Measurements from ENCODE around the gene F10. TPM values are rescaled to one million over a fixed set of nuclear protein-coding genes. Genes with fewer than 3 reads are reported as not detected.

The F10 gene
- polyA plus RNA-seq, 1 donor from 2014 or later, result not detected

DNA sequence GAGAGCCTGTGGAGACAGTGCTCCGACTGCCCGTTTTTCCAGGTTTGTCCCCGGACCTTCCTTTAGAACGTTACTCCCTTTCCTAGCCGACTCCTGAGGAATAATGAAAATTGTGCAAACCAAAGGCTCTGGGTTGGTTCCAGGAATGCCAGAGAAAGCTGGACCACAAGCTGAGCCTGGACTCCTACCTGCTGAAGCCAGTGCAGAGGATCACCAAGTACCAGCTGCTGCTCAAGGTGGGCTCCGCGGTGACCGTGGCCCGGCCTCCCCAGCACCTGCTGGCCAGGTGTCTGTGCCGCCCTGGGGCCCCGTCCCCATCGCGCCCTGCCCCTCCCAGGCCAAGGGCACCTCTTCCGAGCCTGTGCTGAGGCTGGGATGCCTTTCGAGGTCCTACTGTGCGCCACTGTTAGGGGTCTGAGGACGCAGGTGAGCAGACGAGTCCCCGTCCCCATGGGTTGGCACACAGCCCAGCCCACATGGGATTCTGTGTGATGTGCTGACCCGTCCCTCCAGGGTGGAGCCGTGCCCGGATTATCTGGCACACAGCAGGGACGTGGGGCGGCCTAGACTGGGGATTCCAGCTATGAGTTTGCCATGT, 37.6 kb upstream of the F10 start:
- H2AFZ ChIP-seq (ENCODE audit: low read depth, low read length), result no peak overlapping the region
- H3K36me3 ChIP-seq (ENCODE audit: insufficient read depth, low read length), result no peaks in the 10 kb centered on the region
- no peaks in the 10 kb centered on the region for H3F3A ChIP-seq (ENCODE audit: insufficient read depth, low read length, poor library complexity, severe bottlenecking)
- H3K27me3 ChIP-seq (ENCODE audit: insufficient read depth, low read depth, low read length), result no peaks in the 10 kb centered on the region
- H3K9me2 ChIP-seq (ENCODE audit: insufficient read depth, low read length), result no peaks in the 10 kb centered on the region
- no peak overlapping the region for H3K4me3 ChIP-seq (ENCODE audit: low read length)
- no peak overlapping the region for H3K9ac ChIP-seq (ENCODE audit: low read length)
- no peak for TF ChIP-seq RAD21 (conservative IDR thresholded peaks at IDR 0.05)
- TF ChIP-seq, protein P1, sequence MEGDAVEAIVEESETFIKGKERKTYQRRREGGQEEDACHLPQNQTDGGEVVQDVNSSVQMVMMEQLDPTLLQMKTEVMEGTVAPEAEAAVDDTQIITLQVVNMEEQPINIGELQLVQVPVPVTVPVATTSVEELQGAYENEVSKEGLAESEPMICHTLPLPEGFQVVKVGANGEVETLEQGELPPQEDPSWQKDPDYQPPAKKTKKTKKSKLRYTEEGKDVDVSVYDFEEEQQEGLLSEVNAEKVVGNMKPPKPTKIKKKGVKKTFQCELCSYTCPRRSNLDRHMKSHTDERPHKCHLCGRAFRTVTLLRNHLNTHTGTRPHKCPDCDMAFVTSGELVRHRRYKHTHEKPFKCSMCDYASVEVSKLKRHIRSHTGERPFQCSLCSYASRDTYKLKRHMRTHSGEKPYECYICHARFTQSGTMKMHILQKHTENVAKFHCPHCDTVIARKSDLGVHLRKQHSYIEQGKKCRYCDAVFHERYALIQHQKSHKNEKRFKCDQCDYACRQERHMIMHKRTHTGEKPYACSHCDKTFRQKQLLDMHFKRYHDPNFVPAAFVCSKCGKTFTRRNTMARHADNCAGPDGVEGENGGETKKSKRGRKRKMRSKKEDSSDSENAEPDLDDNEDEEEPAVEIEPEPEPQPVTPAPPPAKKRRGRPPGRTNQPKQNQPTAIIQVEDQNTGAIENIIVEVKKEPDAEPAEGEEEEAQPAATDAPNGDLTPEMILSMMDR (IDR thresholded peaks at IDR 0.05; ENCODE audit: poor library complexity, severe bottlenecking), result no peak
- TF ChIP-seq, protein P2, sequence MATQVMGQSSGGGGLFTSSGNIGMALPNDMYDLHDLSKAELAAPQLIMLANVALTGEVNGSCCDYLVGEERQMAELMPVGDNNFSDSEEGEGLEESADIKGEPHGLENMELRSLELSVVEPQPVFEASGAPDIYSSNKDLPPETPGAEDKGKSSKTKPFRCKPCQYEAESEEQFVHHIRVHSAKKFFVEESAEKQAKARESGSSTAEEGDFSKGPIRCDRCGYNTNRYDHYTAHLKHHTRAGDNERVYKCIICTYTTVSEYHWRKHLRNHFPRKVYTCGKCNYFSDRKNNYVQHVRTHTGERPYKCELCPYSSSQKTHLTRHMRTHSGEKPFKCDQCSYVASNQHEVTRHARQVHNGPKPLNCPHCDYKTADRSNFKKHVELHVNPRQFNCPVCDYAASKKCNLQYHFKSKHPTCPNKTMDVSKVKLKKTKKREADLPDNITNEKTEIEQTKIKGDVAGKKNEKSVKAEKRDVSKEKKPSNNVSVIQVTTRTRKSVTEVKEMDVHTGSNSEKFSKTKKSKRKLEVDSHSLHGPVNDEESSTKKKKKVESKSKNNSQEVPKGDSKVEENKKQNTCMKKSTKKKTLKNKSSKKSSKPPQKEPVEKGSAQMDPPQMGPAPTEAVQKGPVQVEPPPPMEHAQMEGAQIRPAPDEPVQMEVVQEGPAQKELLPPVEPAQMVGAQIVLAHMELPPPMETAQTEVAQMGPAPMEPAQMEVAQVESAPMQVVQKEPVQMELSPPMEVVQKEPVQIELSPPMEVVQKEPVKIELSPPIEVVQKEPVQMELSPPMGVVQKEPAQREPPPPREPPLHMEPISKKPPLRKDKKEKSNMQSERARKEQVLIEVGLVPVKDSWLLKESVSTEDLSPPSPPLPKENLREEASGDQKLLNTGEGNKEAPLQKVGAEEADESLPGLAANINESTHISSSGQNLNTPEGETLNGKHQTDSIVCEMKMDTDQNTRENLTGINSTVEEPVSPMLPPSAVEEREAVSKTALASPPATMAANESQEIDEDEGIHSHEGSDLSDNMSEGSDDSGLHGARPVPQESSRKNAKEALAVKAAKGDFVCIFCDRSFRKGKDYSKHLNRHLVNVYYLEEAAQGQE (IDR thresholded peaks at IDR 0.05; ENCODE audit: borderline replicate concordance), result no peak
- no peak for TF ChIP-seq TAF1 (IDR thresholded peaks at IDR 0.05; ENCODE audit: low read depth)
- TF ChIP-seq POLR2AphosphoS5 (IDR thresholded peaks at IDR 0.05), result no peak
- no peak for TF ChIP-seq EZH2 (IDR thresholded peaks at IDR 0.05; ENCODE audit: borderline replicate concordance, insufficient read depth, low read length, poor library complexity, severe bottlenecking)
- TF ChIP-seq MXI1 (conservative IDR thresholded peaks at IDR 0.05; ENCODE audit: poor library complexity, severe bottlenecking), result no peak
- TF ChIP-seq SMC3 (conservative IDR thresholded peaks at IDR 0.05; ENCODE audit: poor library complexity), result no peak
- TF ChIP-seq EP300 (conservative IDR thresholded peaks at IDR 0.05; ENCODE audit: poor library complexity, severe bottlenecking), result no peak
- H3K79me2 ChIP-seq (replicated peaks; ENCODE audit: insufficient read depth, low read length), result no peaks in the 10 kb centered on the region
- H3K27ac ChIP-seq (ENCODE audit: low read length), result no peak overlapping the region
- no peaks in the 10 kb centered on the region for H4K20me1 ChIP-seq (ENCODE audit: insufficient read depth)
- no peak overlapping the region for H3K4me2 ChIP-seq (ENCODE audit: low read length)
- H3K9me3 ChIP-seq (ENCODE audit: low read length), result no peaks in the 10 kb centered on the region

DNA sequence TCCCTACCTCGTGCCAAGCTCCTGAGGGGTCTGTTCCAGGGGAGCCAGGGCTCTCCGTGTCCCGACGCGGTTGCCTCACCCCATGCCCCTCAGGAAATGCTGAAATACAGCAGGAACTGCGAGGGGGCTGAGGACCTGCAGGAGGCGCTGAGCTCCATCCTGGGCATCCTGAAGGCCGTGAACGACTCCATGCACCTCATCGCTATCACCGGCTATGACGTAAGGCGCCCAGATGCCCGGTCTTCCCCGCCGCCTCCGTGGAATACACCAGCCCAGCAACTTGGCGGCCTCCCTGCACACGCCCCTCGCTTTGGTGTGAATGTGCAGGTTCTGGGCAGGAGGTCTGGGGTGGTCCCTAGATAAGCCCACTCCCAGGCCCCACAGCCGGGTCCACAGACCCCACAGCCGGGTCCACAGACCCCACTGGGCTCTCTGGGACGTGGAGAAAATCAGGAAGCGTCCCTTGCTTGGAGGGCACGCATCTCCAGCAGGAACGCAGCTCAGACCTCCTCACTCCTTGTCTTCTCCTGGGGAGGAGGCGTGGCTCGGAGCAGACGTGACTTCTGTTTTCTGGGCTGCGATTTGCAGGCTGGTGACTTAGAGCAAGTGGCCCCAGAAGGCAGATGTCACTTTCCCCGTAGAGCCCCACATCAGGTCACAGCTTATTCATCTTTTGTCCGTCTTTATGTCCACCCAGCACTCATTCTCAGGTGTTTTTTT, 36.4 kb upstream of the F10 start:
- TF ChIP-seq, protein P2 (IDR thresholded peaks at IDR 0.05; ENCODE audit: borderline replicate concordance), result no peak
- TF ChIP-seq, protein P1 (IDR thresholded peaks at IDR 0.05; ENCODE audit: poor library complexity, severe bottlenecking), result no peak
- no peak for TF ChIP-seq EP300 (conservative IDR thresholded peaks at IDR 0.05; ENCODE audit: poor library complexity, severe bottlenecking)
- TF ChIP-seq POLR2AphosphoS5 (IDR thresholded peaks at IDR 0.05), result no peak
- TF ChIP-seq SMC3 (conservative IDR thresholded peaks at IDR 0.05; ENCODE audit: poor library complexity), result no peak
- no peak for TF ChIP-seq RAD21 (conservative IDR thresholded peaks at IDR 0.05)
- TF ChIP-seq MXI1 (conservative IDR thresholded peaks at IDR 0.05; ENCODE audit: poor library complexity, severe bottlenecking), result no peak
- TF ChIP-seq TAF1 (IDR thresholded peaks at IDR 0.05; ENCODE audit: low read depth), result no peak
- Histone ChIP-seq H3K79me2 (replicated peaks; ENCODE audit: insufficient read depth, low read length) (no peaks in the 10 kb centered on the region), H2AFZ (ENCODE audit: low read depth, low read length) (no peak overlapping the region), H3K4me3 (ENCODE audit: low read length) (no peak overlapping the region), H3F3A (ENCODE audit: insufficient read depth, low read length, poor library complexity, severe bottlenecking) (no peaks in the 10 kb centered on the region), H3K9me3 (ENCODE audit: low read length) (no peaks in the 10 kb centered on the region), H3K27ac (ENCODE audit: low read length) (no peak overlapping the region), H3K4me2 (ENCODE audit: low read length) (no peak overlapping the region), H3K36me3 (ENCODE audit: insufficient read depth, low read length) (no peaks in the 10 kb centered on the region), H3K27me3 (ENCODE audit: insufficient read depth, low read depth, low read length) (no peaks in the 10 kb centered on the region), H4K20me1 (ENCODE audit: insufficient read depth) (no peaks in the 10 kb centered on the region), H3K9ac (ENCODE audit: low read length) (no peak overlapping the region), H3K9me2 (ENCODE audit: insufficient read depth, low read length) (no peaks in the 10 kb centered on the region)

Data from neural cell (in vitro differentiated cells).